DMS153 treated with DMSO at 0.1 percent for 48 hours (cell line): Measurements from ENCODE around the gene TUBGCP2.
A peak's percentile ranks its signal among the peaks of the same experiment; 100 is the strongest.

ENCODE experiments used
- DNase-seq: peaks from one replicate; lab custom pipeline; 2025; ENCODE audit not compliant: unreplicated experiment; lab: John Stamatoyannopoulos, UW

TUBGCP2 gene

GRCh38 chr10:133281628-133282372 is 26.9 kb downstream of the TUBGCP2 start:
- no peak for DNase-seq

GRCh38 chr10:133281084-133281483 is 27.6 kb downstream of the TUBGCP2 start:
- no peak for DNase-seq

GRCh38 chr10:133280391-133281059 is 28.1 kb downstream of the TUBGCP2 start:
- DNase-seq, result no peak

- no peak for DNase-seq
Observed at GRCh38 chr10:133279326-133280226, 29.1 kb downstream of the TUBGCP2 start.

GRCh38 chr10:133278577-133279265 is 30.0 kb downstream of the TUBGCP2 start:
- peak; percentile 5 for DNase-seq

- DNase-seq, result no peak
Observed at GRCh38 chr10:133277993-133278576, 30.6 kb downstream of the TUBGCP2 start.

GRCh38 chr10:133277277-133277992 is 31.2 kb downstream of the TUBGCP2 start:
- no peak for DNase-seq

GRCh38 chr10:133276435-133277201 is 32.1 kb downstream of the TUBGCP2 start, which contains the start of gene ADAM8:
TSS of gene ADAM8 (minus strand) at chr10:133276868. CDS start at chr10:133276817, 51 bp downstream.
- DNase-seq, result peak; percentile 21

GRCh38 chr10:133276100-133276434 is 32.6 kb downstream of the TUBGCP2 start:
- no peak for DNase-seq

GRCh38 chr10:133275684-133276092 is 33.0 kb downstream of the TUBGCP2 start:
- no peak for DNase-seq

- no peak for DNase-seq
Observed at GRCh38 chr10:133274751-133275683, 33.7 kb downstream of the TUBGCP2 start.

- DNase-seq, result no peak
Observed at GRCh38 chr10:133273534-133274143, 35.0 kb downstream of the TUBGCP2 start.

GRCh38 chr10:133272964-133273420 is 35.7 kb downstream of the TUBGCP2 start:
- no peak for DNase-seq

- no peak for DNase-seq
Observed at GRCh38 chr10:133272301-133272963, 36.2 kb downstream of the TUBGCP2 start.

GRCh38 chr10:133271521-133272300 is 37.0 kb downstream of the TUBGCP2 start:
- no peak for DNase-seq

GRCh38 chr10:133270773-133271297 is 37.8 kb downstream of the TUBGCP2 start:
- DNase-seq, result no peak
